Myocyte (in vitro differentiated cells): ENCODE data around the gene SAXO1. TPM values are rescaled to one million over a fixed set of nuclear protein-coding genes. Genes with fewer than 3 reads are reported as not detected.
"Not testable (repeated sequence)": the region's sequence is repeated elsewhere in the genome, so short reads cannot be mapped to it uniquely, and the experiment has no call there.

Experiments used
- DNase-seq: peaks from one replicate; pipeline ENCODE4 v3.0.0-alpha.2; 2012; ENCODE audit warnings: low read depth
- total RNA-seq: library from RNA; depleted of rRNA; stranded (reverse); fragments of >200 nt; gene quantifications from 2 replicates; pipeline ENCODE4 v1.2.3, GENCODE V29; 2014

SAXO1 gene
- total RNA-seq, 1 donor from 2014 or later = not detected

- no peak for DNase-seq
These were observed 32.9 kb downstream of the SAXO1 start for GRCh38 chr9:19000133-19000532.

- no peak for DNase-seq
These were observed 33.7 kb downstream of the SAXO1 start for GRCh38 chr9:18999173-18999785.

GRCh38 chr9:18997151-18997550 is 35.9 kb downstream of the SAXO1 start:
- no peak for DNase-seq

DNA sequence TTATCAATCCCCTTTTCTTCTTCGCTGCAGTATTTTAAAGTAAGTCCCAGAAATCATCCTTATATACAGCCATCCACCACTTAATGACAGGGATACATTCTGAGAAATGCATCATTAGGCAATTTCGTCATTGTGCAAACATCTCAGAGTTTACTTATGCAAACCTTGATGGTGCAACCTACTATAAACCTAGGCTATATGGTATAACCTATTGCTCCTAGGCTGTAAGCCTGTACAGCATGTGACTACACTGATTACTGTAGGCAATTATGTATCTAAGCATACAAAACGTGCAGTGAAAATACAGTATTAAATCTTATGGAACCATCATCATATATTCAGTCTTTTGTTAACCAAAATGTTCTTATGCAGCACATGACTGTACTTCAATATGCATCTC is 36.8 kb downstream of the SAXO1 start:
- no peak for DNase-seq

GRCh38 chr9:18994263-18994916 is 38.6 kb downstream of the SAXO1 start:
- DNase-seq = no peak

- DNase-seq = not testable (repeated sequence)
These were observed 41.8 kb downstream of the SAXO1 start for GRCh38 chr9:18991197-18991596.

DNA sequence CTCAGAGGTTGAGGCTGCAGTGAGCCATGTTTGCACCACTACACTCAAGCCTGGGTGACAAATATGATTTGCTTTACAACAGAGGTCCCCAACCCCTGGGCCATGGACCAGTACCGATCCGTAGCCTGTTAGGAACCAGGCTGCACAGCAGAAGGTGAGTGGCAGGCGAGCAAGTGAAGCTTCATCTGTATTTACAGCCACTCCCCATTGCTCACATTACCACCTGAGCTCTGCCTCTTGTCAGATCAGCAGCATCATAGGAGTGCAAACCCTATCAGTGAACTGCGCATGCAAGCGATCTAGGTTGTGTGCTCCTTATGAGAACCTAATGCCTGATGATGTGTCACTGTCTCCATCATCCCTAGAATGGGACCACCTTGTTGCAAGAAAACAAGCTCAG is 42.5 kb downstream of the SAXO1 start:
- no peak for DNase-seq

DNA sequence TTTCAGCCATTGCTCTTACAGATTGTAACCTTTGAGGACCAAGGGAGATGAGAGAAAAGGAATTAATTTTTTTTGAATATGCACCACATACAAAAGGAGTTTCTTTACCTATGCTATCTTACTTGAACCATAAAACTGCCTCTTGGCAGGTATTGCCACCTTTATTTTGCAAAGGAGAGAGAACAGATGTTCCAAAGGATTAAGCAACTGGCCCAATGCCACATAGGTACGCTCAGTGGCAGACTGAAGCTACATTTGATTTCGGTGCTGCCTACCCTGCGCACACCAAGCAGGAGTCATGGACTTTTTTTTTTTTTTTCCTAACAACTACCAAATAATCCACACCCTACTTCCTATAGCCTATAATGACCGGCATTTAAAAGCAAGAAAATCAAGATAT is 43.1 kb downstream of the SAXO1 start:
- no peak for DNase-seq

DNA sequence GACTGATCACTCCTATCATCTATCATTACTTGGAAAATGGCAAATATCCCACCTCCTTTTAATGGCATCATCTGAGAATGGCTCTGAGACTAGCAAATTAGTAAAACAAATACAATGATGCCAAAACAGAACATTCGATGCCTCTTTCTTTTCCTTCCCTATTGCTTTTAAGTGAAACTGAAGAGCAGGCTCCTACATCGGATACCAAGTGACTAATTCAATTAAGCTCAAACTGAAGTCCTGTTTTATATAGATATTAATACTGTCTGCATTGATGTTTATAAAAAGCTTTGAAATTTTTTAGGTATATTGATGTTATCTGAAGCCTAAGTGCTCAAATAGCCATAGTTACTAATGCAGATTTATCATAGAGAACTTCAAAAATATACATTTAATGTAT is 43.9 kb downstream of the SAXO1 start:
- DNase-seq = no peak

- DNase-seq = no peak
These were observed 45.0 kb downstream of the SAXO1 start for GRCh38 chr9:18988003-18988402.

- no peak for DNase-seq
These were observed 47.0 kb downstream of the SAXO1 start for GRCh38 chr9:18985996-18986395.

- no peak for DNase-seq
These were observed 47.5 kb downstream of the SAXO1 start for GRCh38 chr9:18985464-18985951.

DNA sequence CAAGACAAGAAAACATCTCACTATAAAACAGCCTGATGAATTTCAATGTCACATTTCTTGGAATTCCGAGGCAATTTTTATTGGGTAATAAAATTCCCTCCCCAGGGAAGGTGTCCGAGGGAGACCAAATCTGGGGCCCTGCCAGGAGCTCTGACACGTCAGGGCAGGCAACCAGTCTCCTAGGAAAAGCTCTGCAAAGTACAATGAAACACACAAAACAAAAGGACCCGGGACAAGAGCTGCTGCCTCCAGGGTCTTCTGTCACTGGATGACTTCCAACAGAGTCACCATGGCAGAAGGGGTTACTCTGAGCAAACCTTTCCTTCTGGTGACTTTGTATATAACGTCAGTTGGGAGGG is 50.8 kb downstream of the SAXO1 start:
- no peak for DNase-seq

DNA sequence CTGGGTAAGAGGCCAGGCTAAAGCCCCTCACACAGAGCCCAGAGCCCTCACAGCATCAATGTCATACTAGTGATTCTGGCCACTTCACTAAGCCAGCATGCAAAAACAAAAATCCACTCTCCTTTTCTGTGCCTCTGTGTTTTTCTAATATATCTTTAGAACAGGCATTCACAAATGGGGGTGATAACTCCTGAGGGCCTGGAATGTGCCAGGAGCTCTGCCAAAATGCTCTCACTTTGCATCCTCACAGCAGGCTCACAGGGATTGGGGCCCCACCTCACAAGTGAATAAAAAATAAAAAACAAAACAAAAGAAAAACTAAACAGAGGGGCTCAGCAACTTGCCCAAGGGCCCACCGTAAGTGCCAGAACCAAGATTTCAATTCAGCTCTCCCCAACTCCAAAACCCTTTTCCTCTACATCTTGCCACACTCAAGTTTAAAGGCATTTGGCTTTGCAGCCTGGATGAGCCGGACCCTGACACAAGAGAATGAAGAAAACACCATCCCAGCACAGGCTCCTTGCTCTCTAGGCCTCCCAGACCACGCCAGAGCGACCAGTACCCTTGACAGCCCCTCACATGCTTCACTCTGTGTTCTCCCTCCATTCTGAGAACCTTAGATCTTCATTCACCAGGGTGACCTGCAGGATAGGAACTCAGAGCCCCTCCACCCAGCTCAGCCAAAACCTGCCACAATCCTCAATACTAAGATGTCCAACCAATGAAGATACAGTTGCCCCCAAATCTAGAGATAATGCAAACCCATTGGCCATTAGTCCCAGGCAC is 51.3 kb downstream of the SAXO1 start:
- DNase-seq = no peak

DNA sequence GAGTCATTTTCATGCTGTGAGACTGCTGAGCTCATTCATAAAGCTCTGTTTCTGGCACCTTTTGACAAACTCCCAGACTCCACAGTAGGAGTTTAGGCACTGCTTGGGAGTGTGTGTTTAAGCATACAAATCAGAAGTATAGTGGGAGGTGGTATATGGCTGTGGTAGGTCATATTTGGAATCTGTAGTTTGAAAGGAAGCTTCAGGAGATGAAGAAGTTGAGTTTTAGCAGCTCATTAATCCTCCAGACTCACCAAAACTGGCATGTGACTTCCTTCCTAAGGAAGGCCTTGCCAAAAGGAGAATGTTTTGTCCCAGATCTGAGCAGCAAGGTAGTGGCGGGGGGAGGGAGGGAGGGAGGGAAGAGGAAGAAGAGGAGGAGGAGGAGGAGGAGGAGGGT is 52.8 kb downstream of the SAXO1 start:
- no peak for DNase-seq

DNA sequence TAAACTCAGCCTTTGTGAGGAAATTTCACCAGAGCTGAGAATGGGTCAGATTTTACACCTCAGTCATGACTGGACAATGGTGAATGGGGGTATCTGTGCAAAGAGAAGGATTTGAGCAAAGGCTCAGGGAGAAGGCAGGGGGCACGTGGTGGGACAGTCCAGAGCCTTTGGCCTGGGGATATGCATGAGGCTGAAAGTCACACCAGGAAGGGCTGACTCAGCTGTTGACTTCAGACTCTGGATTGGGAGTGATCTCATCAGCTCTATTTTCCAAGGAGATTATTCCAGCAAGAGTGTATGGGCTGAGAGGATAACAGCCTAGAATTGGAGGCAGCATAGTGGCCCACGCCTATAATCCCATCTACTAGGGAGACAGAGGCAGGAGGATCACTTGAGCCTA is 53.6 kb downstream of the SAXO1 start:
- DNase-seq = peak; percentile 68

GRCh38 chr9:18978188-18978587 is 54.8 kb downstream of the SAXO1 start:
- DNase-seq = no peak

DNA sequence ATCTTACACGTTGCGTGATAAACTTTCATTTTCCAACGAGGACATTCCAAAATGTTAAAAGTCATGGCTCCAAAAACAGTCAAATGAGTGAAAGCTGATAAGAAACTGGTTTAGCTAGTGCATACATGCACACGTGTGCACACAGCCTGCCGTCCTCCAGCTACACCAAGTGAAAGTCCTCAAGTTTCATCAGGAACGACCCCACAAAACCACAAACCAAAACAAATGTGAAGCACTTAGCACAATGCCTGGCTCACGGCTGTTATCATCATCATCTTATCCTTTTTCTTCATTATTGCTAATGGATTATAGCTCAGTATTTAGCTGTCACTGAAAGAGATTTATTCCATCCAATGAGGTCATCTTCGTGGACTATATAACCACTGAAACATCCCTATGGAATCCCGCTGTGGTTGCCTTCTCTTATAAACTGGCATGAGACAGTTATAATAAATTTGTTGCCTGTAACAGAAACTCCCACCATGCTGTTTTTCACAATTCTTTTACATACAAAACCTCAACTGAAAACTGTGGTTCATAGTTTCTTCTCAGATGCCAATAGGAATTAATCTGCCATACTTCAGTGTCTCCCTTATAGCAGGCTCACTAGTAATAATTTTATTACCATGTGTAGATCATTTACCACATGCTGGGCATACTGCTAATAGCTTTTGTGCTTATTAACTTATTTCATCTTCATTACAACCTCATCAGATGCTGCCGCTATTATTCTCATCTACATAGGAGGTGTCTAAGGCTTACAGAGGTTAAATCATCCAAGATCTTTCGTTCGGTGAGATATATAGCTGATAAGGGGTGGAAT is 56.1 kb downstream of the SAXO1 start:
- DNase-seq = peak; percentile 81

GRCh38 chr9:18976221-18976708 is 56.7 kb downstream of the SAXO1 start:
- DNase-seq = no peak

GRCh38 chr9:18973348-18973747 is 59.7 kb downstream of the SAXO1 start:
- DNase-seq = no peak

DNA sequence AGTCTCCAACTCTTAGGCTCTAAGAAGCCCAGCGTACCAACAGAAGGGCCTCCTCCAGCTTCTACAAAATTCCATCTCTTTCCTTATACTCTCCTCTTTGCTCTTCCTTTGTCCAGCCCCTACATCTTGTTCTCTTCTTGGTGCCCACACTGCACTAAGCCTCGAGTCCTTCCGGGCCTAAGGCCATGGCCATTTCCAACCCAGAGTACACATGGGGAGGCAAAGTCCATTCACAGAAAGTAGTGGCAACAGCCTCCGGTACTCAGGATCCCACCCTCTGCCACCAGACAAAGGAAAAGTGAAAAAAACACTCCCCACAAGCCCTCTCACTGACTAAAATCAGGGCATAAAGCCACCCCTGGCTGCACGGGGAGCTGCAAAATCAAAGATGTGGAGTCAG is 60.3 kb downstream of the SAXO1 start:
- DNase-seq = no peak
